Kidney (tissue), 14 donors: Measurements from ENCODE around the gene PIK3CD. TPM values are rescaled to one million over a fixed set of nuclear protein-coding genes. Genes with fewer than 3 reads are reported as not detected.

Experiments
- DNase-seq, 5 donors: peaks; one replicate each; pipeline ENCODE4 v3.0.0-alpha.2; 2013 to 2020
- FAIRE-seq: peaks from 2 replicates; lab custom pipeline; 2012; peaks lifted over from hg19 to GRCh38; lab: Jason Lieb, UNC
- H3K27ac ChIP-seq, 2 donors: one replicate each; pipeline ENCODE4 v1.7.0; 2013; ENCODE audit warnings: low read depth in 2 of 2, low read length in 2 of 2, inconsistent platforms in 1 of 2
- H3K27me3 ChIP-seq: one replicate; pipeline ENCODE4 v1.7.1; 2013; ENCODE audit warnings: low read length, inconsistent platforms; ENCODE audit not compliant: control insufficient read depth, insufficient read depth
- H3K36me3 ChIP-seq, 3 donors: one replicate each; pipeline versions ENCODE4 v1.7.0 to v1.7.1; 2013; ENCODE audit warnings: low read length in 3 of 3, control low read depth in 1 of 3, inconsistent platforms in 1 of 3; ENCODE audit not compliant: insufficient read depth in 3 of 3, control insufficient read depth in 2 of 3
- H3K4me1 ChIP-seq, 3 donors: one replicate each; pipeline versions ENCODE4 v1.7.0 to v1.7.1; 2013; ENCODE audit warnings: low read length in 3 of 3, inconsistent platforms in 1 of 3, low read depth in 1 of 3; ENCODE audit not compliant: control insufficient read depth in 2 of 3, insufficient read depth in 2 of 3
- H3K4me3 ChIP-seq, 3 donors: one replicate each; pipeline versions ENCODE4 v1.7.0 to v1.8.1; 2013; ENCODE audit warnings: low read length in 3 of 3, control low read depth in 1 of 3, inconsistent platforms in 1 of 3
- H3K9ac ChIP-seq, 3 donors: one replicate each; pipeline versions ENCODE4 v1.7.0 to v1.7.1; 2013; ENCODE audit warnings: low read length in 3 of 3, control low read depth in 1 of 3, inconsistent platforms in 1 of 3
- H3K9me3 ChIP-seq, 3 donors: one replicate each; pipeline versions ENCODE4 v1.7.0 to v1.7.1; 2013; ENCODE audit warnings: low read length in 3 of 3, control low read depth in 1 of 3, inconsistent platforms in 1 of 3; ENCODE audit not compliant: control insufficient read depth in 2 of 3, insufficient read depth in 1 of 3
- intact Hi-C: fragments of 100-400 bp; cut with DNase I; formaldehyde crosslinking; loops from one replicate; pipeline ENCODE4 v1.11.1; 2022
- polyA plus RNA-seq: library from polyadenylated mRNA; stranded (reverse); fragments of 350-450 nt; fragmentation: Illumina TruSeq; extraction: RNeasy Lipid Tissue Mini Kit (QIAGEN cat#74804); gene quantifications from one replicate; pipeline ENCODE4 v1.2.3, GENCODE V29; 2014; ENCODE audit warnings: low read depth, low replicate concordance; ENCODE audit not compliant: insufficient read depth
- total RNA-seq: library from RNA; stranded (reverse); fragmentation: NEBNext Ultra II Directional; extraction: Animal tissue kit (Norgen Biotek cat#: 25700); gene quantifications from one replicate; pipeline ENCODE4 v1.2.1, GENCODE V29; 2021
- TF ChIP-seq, protein P1 (sequence below): IDR thresholded peaks from 3 replicates; pipeline ENCODE4 v1.5.1; 2012; ENCODE audit warnings: mild to moderate bottlenecking, moderate library complexity, borderline replicate concordance; ENCODE audit not compliant: insufficient read depth; ENCODE audit errors: extremely low read depth
- donor health status: control.
- donor health status: control.
- donor health status: control.
- donor health status: control.
- donor health status: control.
- donor health status: DM: yes; HTN: yes; CAD: no.
- donor health status: Normal renal cell carcinoma (clear cell type).

The PIK3CD gene
- total and polyA plus RNA-seq, 2 donors from 2014 or later = 5.3 to 19.7 TPM

DNA sequence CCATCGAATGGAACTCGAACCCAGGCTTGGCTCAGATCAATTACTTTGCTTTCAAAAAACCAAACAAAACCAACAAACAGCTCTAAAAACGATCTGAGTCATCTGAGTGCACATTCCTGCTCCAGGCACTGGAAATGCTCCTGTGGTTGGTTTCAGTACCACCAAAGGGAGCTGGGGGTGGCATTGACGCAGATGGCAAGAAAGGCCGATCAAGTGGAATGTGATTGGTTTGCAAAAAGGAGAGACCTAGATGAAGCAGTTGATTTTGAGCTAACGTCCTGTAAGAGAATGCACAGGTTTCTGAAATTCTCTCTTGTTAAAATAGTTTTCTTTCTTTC, 39.5 kb downstream of the PIK3CD start:
- intact Hi-C loops = no loop called here
- TF ChIP-seq, protein P1, sequence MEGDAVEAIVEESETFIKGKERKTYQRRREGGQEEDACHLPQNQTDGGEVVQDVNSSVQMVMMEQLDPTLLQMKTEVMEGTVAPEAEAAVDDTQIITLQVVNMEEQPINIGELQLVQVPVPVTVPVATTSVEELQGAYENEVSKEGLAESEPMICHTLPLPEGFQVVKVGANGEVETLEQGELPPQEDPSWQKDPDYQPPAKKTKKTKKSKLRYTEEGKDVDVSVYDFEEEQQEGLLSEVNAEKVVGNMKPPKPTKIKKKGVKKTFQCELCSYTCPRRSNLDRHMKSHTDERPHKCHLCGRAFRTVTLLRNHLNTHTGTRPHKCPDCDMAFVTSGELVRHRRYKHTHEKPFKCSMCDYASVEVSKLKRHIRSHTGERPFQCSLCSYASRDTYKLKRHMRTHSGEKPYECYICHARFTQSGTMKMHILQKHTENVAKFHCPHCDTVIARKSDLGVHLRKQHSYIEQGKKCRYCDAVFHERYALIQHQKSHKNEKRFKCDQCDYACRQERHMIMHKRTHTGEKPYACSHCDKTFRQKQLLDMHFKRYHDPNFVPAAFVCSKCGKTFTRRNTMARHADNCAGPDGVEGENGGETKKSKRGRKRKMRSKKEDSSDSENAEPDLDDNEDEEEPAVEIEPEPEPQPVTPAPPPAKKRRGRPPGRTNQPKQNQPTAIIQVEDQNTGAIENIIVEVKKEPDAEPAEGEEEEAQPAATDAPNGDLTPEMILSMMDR = no peak
- H3K36me3 ChIP-seq = no peaks in the 10 kb centered on the region
- H3K4me3 ChIP-seq = no peak overlapping the region
- DNase-seq (no peak), FAIRE-seq (no peak)
- H3K4me1 ChIP-seq = peaks cover 0 to 21% (median 9%) of the 10 kb centered on the region in 3 donors
- H3K27ac ChIP-seq = no peak overlapping the region
- H3K27me3 ChIP-seq = no peaks in the 10 kb centered on the region
- no peaks in the 10 kb centered on the region for H3K9me3 ChIP-seq
- no peak overlapping the region for H3K9ac ChIP-seq

DNA sequence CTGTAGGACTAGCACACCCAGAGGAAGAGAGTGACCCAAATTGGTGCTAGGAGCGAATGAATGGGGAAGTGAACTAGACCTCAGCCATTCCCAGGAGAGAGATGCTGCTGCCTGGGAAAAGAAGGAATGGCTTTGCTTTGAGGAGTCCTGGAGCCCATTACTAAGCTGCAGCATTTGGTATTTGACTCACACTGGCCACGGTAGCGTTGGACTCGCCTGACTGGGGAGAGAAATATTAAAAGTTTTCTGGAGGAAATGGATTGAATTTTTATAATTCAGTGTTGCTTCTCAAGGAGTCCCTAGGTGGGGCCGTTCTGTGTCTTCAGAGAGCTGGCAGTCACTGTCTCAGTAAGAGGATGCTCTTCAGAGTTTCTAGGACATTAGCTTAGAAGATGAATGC, 40.2 kb downstream of the PIK3CD start:
- Histone ChIP-seq H3K9me3 (no peaks in the 10 kb centered on the region), H3K27me3 (no peaks in the 10 kb centered on the region), H3K27ac (no peak overlapping the region), H3K4me1 (peaks cover 0 to 21% (median 9%) of the 10 kb centered on the region in 3 donors), H3K9ac (no peak overlapping the region), H3K36me3 (no peaks in the 10 kb centered on the region), H3K4me3 (no peak overlapping the region)
- TF ChIP-seq, protein P1 = no peak
- DNase-seq = no peak
- FAIRE-seq = no peak
- intact Hi-C loops = no loop called here

DNA sequence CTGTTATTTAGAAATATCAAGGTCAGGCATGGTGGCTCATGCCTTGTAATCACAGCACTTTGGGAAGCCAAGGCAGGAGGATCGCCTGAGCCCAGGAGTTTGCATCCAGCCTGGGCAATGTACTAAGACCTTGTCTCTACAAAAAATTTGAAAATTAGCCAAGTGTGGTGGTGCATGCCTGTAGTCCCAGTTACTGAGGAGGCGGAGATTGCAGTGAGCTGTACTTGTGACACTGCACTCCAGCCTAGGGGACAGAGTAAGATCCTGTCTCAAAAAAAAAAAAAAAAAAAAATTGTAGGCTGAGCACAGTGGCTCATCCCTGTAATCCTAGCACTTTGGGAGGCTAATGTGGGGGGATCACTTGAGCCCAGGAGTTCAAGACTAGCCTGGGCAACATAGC, 45.3 kb downstream of the PIK3CD start:
- Histone ChIP-seq H3K4me3 (no peak overlapping the region), H3K27me3 (no peaks in the 10 kb centered on the region), H3K4me1 (no peaks in the 10 kb centered on the region), H3K36me3 (no peaks in the 10 kb centered on the region), H3K9me3 (no peaks in the 10 kb centered on the region), H3K27ac (no peak overlapping the region), H3K9ac (no peak overlapping the region)
- no peak for DNase-seq
- TF ChIP-seq, protein P1 = no peak
- intact Hi-C loops = no loop called here
- FAIRE-seq = no peak

DNA sequence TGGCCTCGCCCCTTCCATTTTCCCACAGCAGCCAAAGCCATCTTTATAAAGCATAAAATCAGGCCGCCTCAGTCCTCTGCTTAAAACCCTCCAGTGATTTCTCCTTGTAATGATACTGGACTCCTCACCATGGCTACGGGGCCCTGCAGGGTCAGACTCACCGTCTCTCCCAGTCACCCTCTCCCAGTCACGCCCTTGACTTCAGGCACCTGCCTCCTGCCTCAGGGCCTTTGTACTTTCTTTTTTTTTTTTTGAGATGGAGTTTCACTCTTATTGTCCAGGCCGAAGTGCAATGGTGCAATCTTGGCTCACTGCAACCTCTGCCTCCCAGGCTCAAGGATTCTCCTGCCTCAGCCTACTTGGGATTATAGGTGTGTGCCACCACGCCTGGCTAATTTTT, 47.8 kb downstream of the PIK3CD start:
- Histone ChIP-seq H3K36me3 (no peaks in the 10 kb centered on the region), H3K9me3 (peaks cover 0 to 2% (median 0%) of the 10 kb centered on the region in 3 donors), H3K4me1 (no peaks in the 10 kb centered on the region), H3K27me3 (no peaks in the 10 kb centered on the region), H3K9ac (no peak overlapping the region), H3K4me3 (no peak overlapping the region), H3K27ac (no peak overlapping the region)
- TF ChIP-seq, protein P1 = no peak
- FAIRE-seq (no peak), DNase-seq (no peak)
- intact Hi-C loops = no loop called here
